Measurements from ENCODE around the gene SPCS2. TPM values are rescaled to one million over a fixed set of nuclear protein-coding genes. Genes with fewer than 3 reads are reported as not detected.

SPCS2 gene
- total and polyA plus RNA-seq, 8 donors: 75.0 to 132 (median 103) TPM

DNA sequence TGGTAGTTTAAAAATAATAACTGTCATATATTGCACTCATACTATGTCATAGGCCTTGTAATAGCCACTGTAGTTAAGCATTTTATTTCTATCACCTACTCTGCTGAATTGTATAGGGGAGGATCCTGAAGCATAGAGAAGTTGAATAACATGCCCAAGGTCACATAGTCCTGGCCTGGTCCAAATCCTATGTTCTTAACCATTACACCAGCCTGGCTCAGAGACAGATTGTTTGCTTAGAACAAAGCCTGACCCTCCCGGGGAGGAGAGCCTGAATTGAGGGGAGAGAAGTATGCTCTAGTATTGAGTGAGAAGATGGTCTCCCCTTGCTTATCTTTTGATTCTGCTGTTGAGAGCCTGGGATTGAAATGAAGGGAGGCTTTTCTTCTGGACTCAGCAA is 41.9 kb downstream of the SPCS2 start:
- no peak for DNase-seq
- WGBS, 2 donors: 8 to 14% methylated on average over 1 of the region's 1 CpG
- no peak for ATAC-seq
- TF ChIP-seq, protein P1, sequence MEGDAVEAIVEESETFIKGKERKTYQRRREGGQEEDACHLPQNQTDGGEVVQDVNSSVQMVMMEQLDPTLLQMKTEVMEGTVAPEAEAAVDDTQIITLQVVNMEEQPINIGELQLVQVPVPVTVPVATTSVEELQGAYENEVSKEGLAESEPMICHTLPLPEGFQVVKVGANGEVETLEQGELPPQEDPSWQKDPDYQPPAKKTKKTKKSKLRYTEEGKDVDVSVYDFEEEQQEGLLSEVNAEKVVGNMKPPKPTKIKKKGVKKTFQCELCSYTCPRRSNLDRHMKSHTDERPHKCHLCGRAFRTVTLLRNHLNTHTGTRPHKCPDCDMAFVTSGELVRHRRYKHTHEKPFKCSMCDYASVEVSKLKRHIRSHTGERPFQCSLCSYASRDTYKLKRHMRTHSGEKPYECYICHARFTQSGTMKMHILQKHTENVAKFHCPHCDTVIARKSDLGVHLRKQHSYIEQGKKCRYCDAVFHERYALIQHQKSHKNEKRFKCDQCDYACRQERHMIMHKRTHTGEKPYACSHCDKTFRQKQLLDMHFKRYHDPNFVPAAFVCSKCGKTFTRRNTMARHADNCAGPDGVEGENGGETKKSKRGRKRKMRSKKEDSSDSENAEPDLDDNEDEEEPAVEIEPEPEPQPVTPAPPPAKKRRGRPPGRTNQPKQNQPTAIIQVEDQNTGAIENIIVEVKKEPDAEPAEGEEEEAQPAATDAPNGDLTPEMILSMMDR (IDR thresholded peaks at IDR 0.05): no peak
- Histone ChIP-seq H3K27me3 (no peaks in the 10 kb centered on the region), H3K27ac (no peak overlapping the region), H3K4me1 (peaks cover 0 to 8% (median 5%) of the 10 kb centered on the region in 3 donors), H3K36me3 (peaks cover 0 to 11% (median 0%) of the 10 kb centered on the region in 3 donors), H3K4me3 (no peak overlapping the region), H3K9me3 (no peaks in the 10 kb centered on the region)
- FAIRE-seq: no peak
- intact Hi-C loops (cut with DNase I): no loop called here

DNA sequence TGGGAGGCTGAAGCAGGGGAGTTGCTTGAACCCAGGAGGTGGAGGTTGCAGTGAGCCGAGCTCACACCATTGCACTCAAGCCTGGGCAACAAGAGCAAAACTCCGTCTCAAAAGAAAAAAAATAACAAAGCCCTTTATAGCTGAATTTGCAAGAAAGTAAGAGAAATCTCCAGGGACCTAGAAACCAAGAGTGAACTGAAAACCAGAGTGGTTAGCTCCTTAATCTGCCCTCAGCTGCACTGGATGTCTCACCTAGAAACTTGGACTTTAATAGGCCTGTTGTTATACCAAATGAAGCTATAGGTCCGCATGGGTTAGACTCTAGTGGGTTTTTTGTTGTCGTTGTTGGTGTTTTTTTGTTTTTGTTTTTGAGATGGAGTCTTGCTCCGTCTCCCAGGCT is 43.8 kb downstream of the SPCS2 start:
- H3K27ac ChIP-seq: no peak overlapping the region
- intact Hi-C loops (cut with DNase I): no loop called here
- 94 to 96% methylated on average over 5 of the region's 5 CpGs for WGBS, 2 donors
- no peak for ATAC-seq
- no peak for FAIRE-seq
- H3K36me3 ChIP-seq: peaks cover 0 to 11% (median 0%) of the 10 kb centered on the region in 3 donors
- no peaks in the 10 kb centered on the region for H3K27me3 ChIP-seq
- H3K4me3 ChIP-seq: no peak overlapping the region
- TF ChIP-seq, protein P1 (IDR thresholded peaks at IDR 0.05): no peak
- H3K9me3 ChIP-seq: no peaks in the 10 kb centered on the region
- peaks cover 0 to 8% (median 5%) of the 10 kb centered on the region in 3 donors for H3K4me1 ChIP-seq
- no peak for DNase-seq

GRCh38 chr11:75000975-75001354 is 51.9 kb downstream of the SPCS2 start:
- FAIRE-seq: no peak
- Histone ChIP-seq H3K9me3 (no peaks in the 10 kb centered on the region), H3K27me3 (no peaks in the 10 kb centered on the region), H3K27ac (no peak overlapping the region), H3K4me1 (no peaks in the 10 kb centered on the region), H3K36me3 (peaks cover 0 to 11% (median 6%) of the 10 kb centered on the region in 3 donors), H3K4me3 (no peak overlapping the region)
- DNase-seq: no peak
- 89 to 95% methylated on average over 3 of the region's 3 CpGs for WGBS, 2 donors
- TF ChIP-seq, protein P1 (IDR thresholded peaks at IDR 0.05): no peak
- no peak for ATAC-seq
- intact Hi-C loops (cut with DNase I): no loop called here

DNA sequence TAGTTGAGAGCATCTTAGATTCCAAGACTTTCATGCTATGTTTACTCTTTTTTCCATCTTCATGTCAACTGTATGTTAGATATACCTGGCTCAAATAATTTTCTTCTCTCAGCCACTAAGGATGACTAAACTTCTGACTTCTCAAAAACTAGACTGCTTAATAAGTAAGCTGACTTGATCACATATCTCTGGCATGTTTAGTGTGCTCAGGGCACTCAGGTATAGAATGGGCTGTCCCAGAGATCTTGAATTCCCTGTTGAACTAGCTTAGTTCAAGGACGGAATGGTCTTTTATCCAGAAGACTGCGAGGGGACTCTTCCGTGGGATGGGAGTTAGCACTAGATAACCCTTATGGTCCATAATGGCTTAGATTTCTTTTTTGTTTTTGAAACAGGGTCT is 52.6 kb downstream of the SPCS2 start:
- H3K9me3 ChIP-seq: no peaks in the 10 kb centered on the region
- intact Hi-C loops (cut with DNase I): no loop called here
- no peak overlapping the region for H3K27ac ChIP-seq
- TF ChIP-seq, protein P1 (IDR thresholded peaks at IDR 0.05): no peak
- ATAC-seq (no peak), DNase-seq (no peak), FAIRE-seq (no peak)
- peaks cover 0 to 18% (median 13%) of the 10 kb centered on the region in 3 donors for H3K36me3 ChIP-seq
- no peaks in the 10 kb centered on the region for H3K4me1 ChIP-seq
- H3K4me3 ChIP-seq: no peak overlapping the region
- WGBS, 2 donors: 88 to 89% methylated on average over 3 of the region's 3 CpGs
- H3K27me3 ChIP-seq: no peaks in the 10 kb centered on the region

GRCh38 chr11:75002516-75002915 is 53.5 kb downstream of the SPCS2 start:
- ATAC-seq (no peak), FAIRE-seq (no peak), DNase-seq (no peak)
- 93 to 97% methylated on average over 1 of the region's 1 CpG for WGBS, 2 donors
- Histone ChIP-seq H3K4me3 (no peak overlapping the region), H3K4me1 (no peaks in the 10 kb centered on the region), H3K9me3 (no peaks in the 10 kb centered on the region), H3K36me3 (peaks cover 0 to 19% (median 13%) of the 10 kb centered on the region in 3 donors), H3K27ac (no peak overlapping the region), H3K27me3 (no peaks in the 10 kb centered on the region)
- TF ChIP-seq, protein P1 (IDR thresholded peaks at IDR 0.05): no peak
- intact Hi-C loops (cut with DNase I): no loop called here

Measured in pancreas (tissue), 10 donors.